Right lobe of liver (tissue), 4 donors: ENCODE results near the gene KRTAP2-4.

ENCODE experiments used
- POLR2A ChIP-seq: fragments of 450-650 bp; IDR thresholded peaks from one replicate; pipeline ENCODE4 v1.6.1; 2017; ENCODE audit warnings: antibody characterized with exemption, mild to moderate bottlenecking
- TF ChIP-seq, protein P1 (sequence below), 4 donors: fragments of 200-600 bp in 3 of 4; fragments of 450-650 bp in 1 of 4; IDR thresholded peaks; one replicate each; pipeline versions ENCODE4 v1.5.1 to v1.8.0; 2016 to 2022; ENCODE audit warnings: antibody characterized with exemption in 4 of 4, mild to moderate bottlenecking in 2 of 4
- donor health status: DM: no; HTN: no; CAD: no.
- donor health status: DM: no; HTN: no; CAD: no.
- donor health status: DM: no; HTN: yes; CAD: no.

DNA sequence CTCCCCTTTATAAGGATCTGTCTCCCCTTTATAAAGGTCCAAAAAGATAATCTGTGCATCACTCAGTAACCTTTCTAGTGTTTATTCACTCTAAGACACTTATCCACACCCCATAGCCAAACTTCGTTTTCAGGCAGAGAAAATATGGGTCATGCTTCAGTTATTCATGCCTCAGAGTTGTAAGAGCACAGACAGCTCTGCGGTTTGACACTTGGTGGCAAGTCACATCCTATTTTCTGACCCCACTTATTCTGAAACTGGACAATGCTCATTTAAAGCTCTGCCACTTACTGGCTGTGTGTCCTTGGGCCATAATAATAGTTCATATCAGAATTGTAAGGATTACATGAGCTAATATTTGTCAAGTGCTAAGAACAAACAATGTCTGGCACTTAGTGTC, 16.6 kb downstream of the KRTAP2-4 start:
- TF ChIP-seq, protein P1, sequence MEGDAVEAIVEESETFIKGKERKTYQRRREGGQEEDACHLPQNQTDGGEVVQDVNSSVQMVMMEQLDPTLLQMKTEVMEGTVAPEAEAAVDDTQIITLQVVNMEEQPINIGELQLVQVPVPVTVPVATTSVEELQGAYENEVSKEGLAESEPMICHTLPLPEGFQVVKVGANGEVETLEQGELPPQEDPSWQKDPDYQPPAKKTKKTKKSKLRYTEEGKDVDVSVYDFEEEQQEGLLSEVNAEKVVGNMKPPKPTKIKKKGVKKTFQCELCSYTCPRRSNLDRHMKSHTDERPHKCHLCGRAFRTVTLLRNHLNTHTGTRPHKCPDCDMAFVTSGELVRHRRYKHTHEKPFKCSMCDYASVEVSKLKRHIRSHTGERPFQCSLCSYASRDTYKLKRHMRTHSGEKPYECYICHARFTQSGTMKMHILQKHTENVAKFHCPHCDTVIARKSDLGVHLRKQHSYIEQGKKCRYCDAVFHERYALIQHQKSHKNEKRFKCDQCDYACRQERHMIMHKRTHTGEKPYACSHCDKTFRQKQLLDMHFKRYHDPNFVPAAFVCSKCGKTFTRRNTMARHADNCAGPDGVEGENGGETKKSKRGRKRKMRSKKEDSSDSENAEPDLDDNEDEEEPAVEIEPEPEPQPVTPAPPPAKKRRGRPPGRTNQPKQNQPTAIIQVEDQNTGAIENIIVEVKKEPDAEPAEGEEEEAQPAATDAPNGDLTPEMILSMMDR (IDR thresholded peaks at IDR 0.05) = no peak
- TF ChIP-seq POLR2A = no peak
